HepG2 (cell line): ENCODE measurements around the gene SIX3.

Experiments
- ATF7 ChIP-seq, 2 experiments: fragments of 450-650 bp in 1 of 2; sonication (generic) in 1 of 2; formaldehyde crosslinking in 1 of 2; IDR thresholded peaks; 2 replicates each; pipeline versions ENCODE4 v1.4.0 to v1.6.1; 2016 to 2020; ENCODE audit warnings: antibody characterized with exemption in 1 of 2, mild to moderate bottlenecking in 1 of 2, missing genetic modification reagents in 1 of 2
- CBX2 ChIP-seq, 2 experiments: fragments of 200-600 bp in 1 of 2; sonication (generic); formaldehyde crosslinking in 1 of 2; IDR thresholded peaks; 2 replicates each; pipeline versions ENCODE4 v1.7.0 to v1.8.1; 2018 to 2022; ENCODE audit warnings: low read depth in 2 of 2, low read length in 1 of 2, mild to moderate bottlenecking in 1 of 2, missing genetic modification reagents in 1 of 2
- CTCF ChIP-seq: sonication (generic); formaldehyde crosslinking; IDR thresholded peaks from 2 replicates; pipeline ENCODE4 v1.5.0; 2020; ENCODE audit warnings: mild to moderate bottlenecking, missing genetic modification reagents, moderate library complexity
- IRF2 ChIP-seq: IDR thresholded peaks from 2 replicates; pipeline ENCODE4 v1.6.1; 2018; ENCODE audit warnings: missing genetic modification reagents, missing compliant biosample characterization
- KAT2B ChIP-seq: fragments of 150-350 bp; IDR thresholded peaks from 2 replicates; pipeline ENCODE4 v1.6.1; 2014; ENCODE audit warnings: low read depth, low read length, borderline replicate concordance
- MYC ChIP-seq: sonication (generic); formaldehyde crosslinking; IDR thresholded peaks from 2 replicates; pipeline ENCODE4 v1.9.0; 2021; ENCODE audit warnings: missing genetic modification reagents, borderline replicate concordance
- NR2C2 ChIP-seq: sonication (generic); formaldehyde crosslinking; IDR thresholded peaks from 2 replicates; pipeline ENCODE4 v1.4.0; 2020; ENCODE audit warnings: missing genetic modification reagents, mild to moderate bottlenecking, moderate library complexity, borderline replicate concordance
- RBAK ChIP-seq: sonication (generic); formaldehyde crosslinking; IDR thresholded peaks from 2 replicates; pipeline ENCODE4 v1.5.1; 2020; ENCODE audit warnings: mild to moderate bottlenecking, missing genetic modification reagents
- SKIL ChIP-seq: sonication (generic); formaldehyde crosslinking; IDR thresholded peaks from 2 replicates; pipeline ENCODE4 v1.8.0; 2022; ENCODE audit warnings: missing genetic modification reagents, mild to moderate bottlenecking, moderate library complexity, borderline replicate concordance
- TAF1 ChIP-seq: sonication (generic); formaldehyde crosslinking; IDR thresholded peaks from 2 replicates; pipeline ENCODE4 v1.4.0; 2020; ENCODE audit warnings: missing genetic modification reagents
- ZNF260 ChIP-seq: sonication (generic); formaldehyde crosslinking; IDR thresholded peaks from 2 replicates; pipeline ENCODE4 v1.4.0; 2020; ENCODE audit warnings: missing genetic modification reagents, low read depth, mild to moderate bottlenecking, borderline replicate concordance
- ZNF841 ChIP-seq: sonication (generic); formaldehyde crosslinking; IDR thresholded peaks from 2 replicates; pipeline ENCODE4 v1.8.1; 2023; ENCODE audit warnings: missing genetic modification reagents, borderline replicate concordance

GRCh38 chr2:44955593-44956392 is 14.3 kb downstream of the SIX3 start:
- TF ChIP-seq KAT2B = no peak
- no peak for TF ChIP-seq ZNF260
- TF ChIP-seq ATF7 (IDR thresholded peaks at IDR 0.05) = no peak
- peak; percentile 9; the same call in 1 of the 2 replicates for TF ChIP-seq ATF7 (CRISPR knock-in tag; IDR thresholded peaks at IDR 0.05)
- TF ChIP-seq CTCF = peak; percentile 99
- TF ChIP-seq TAF1 (CRISPR knock-in tag) = no peak
- TF ChIP-seq RBAK (CRISPR knock-in tag) = peak; percentile 58; the same call in 1 of the 2 replicates
- TF ChIP-seq ZNF841 (CRISPR knock-in tag) = no peak
- TF ChIP-seq CBX2 (IDR thresholded peaks at IDR 0.05; ENCODE audit: low read depth, low read length) = no peak
- 0 out of 2 replicates have a peak, but pooled peaks have one; percentile 53 for TF ChIP-seq CBX2 (CRISPR knock-in tag; IDR thresholded peaks at IDR 0.05; ENCODE audit: low read depth)
- TF ChIP-seq NR2C2 = no peak
- peak; percentile 91 for TF ChIP-seq MYC (CRISPR knock-in tag)
- TF ChIP-seq SKIL = no peak
- TF ChIP-seq IRF2 = peak; percentile 61
